Ishikawa (cell line): ENCODE results near the gene NT5E.

Source experiments
- CEBPB ChIP-seq: IDR thresholded peaks from 2 replicates; pipeline ENCODE4 v1.6.1; 2012
- EP300 ChIP-seq: IDR thresholded peaks from 2 replicates; pipeline ENCODE4 v1.6.1; 2012; ENCODE audit warnings: borderline replicate concordance
- MAX ChIP-seq: IDR thresholded peaks from 2 replicates; pipeline ENCODE4 v1.6.1; 2012
- REST ChIP-seq: IDR thresholded peaks from 2 replicates; pipeline ENCODE4 v1.6.1; 2012; ENCODE audit warnings: low read depth, mild to moderate bottlenecking
- TAF1 ChIP-seq: IDR thresholded peaks from 2 replicates; pipeline ENCODE4 v1.6.1; 2012; ENCODE audit warnings: low read depth, mild to moderate bottlenecking

GRCh38 chr6:85402071-85402470, 47.8 kb upstream of the NT5E start:
- TF ChIP-seq TAF1: no peak
- TF ChIP-seq CEBPB: no peak
- no peak for TF ChIP-seq REST
- TF ChIP-seq EP300: no peak
- no peak for TF ChIP-seq MAX
